ENCODE measurements around the gene FCGR1A. TPM values are rescaled to one million over a fixed set of nuclear protein-coding genes. Genes with fewer than 3 reads are reported as not detected.
"Not testable (repeated sequence)": the region's sequence is repeated elsewhere in the genome, so short reads cannot be mapped to it uniquely, and the experiment has no call there.

Gene FCGR1A
- total and polyA plus RNA-seq, 2 of the 8 experiments (the other 6 are each of a cell fraction or from before 2014, with no cell fraction given): not detected

DNA sequence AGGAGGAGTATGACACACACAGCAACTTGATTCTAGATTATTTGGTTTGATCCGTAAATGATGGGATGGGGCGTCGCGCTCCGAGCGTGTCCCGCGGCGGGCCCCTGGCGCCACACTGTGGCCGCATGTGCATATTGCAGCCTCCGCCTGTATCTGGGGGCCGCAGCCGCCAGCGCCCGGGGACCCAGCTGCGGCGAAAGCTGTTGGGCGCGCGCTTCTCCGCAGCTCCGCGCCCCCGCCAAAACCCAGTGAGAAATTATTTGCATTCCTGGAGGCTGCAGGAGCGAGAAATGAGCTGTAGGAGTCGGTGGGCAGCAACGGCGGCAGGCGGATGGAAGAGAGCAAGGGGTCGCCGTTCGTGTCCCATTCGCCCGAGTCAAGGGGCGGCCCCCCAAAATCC, 10.0 kb downstream of the FCGR1A start:
- H2BK20ac ChIP-seq (ENCODE audit: low read length); H3K79me1 ChIP-seq (ENCODE audit: low read depth, low read length); FAIRE-seq; H2BK5ac ChIP-seq (ENCODE audit: low read depth, low read length); H3K9me3 ChIP-seq (ENCODE audit: insufficient read depth in 2 of 2, low read depth in 1 of 2, low read length in 1 of 2); H4K5ac ChIP-seq (ENCODE audit: insufficient read length, low read depth, low read length); H4K8ac ChIP-seq (ENCODE audit: extremely low read depth, insufficient read depth, low read length); H2BK12ac ChIP-seq (ENCODE audit: low read depth, low read length); H3K56ac ChIP-seq (replicated peaks; ENCODE audit: insufficient read length, low read depth, low read length); H3K27ac ChIP-seq (ENCODE audit: low read depth, low read length); H3K23ac ChIP-seq (ENCODE audit: insufficient read length); H4K20me1 ChIP-seq (replicated peaks in 1 of 2; ENCODE audit: control insufficient read depth in 1 of 2, insufficient read depth in 2 of 2, low read length in 2 of 2); H3K27me3 ChIP-seq (replicated peaks in 1 of 4; ENCODE audit: control insufficient read depth in 3 of 4, extremely low read depth in 1 of 4, insufficient read depth in 3 of 4, low read length in 3 of 4); H3K9ac ChIP-seq (replicated peaks in 1 of 4; ENCODE audit: extremely low read depth in 1 of 4, low read depth in 3 of 4, low read length in 3 of 4); H2AK5ac ChIP-seq (ENCODE audit: low read depth, low read length); H3K4me1 ChIP-seq (replicated peaks in 1 of 4; ENCODE audit: control insufficient read depth in 3 of 4, insufficient read depth in 4 of 4, low read length in 3 of 4); H2AFZ ChIP-seq (ENCODE audit: low read length); H3K36me3 ChIP-seq (ENCODE audit: control insufficient read depth in 2 of 4, insufficient read depth in 4 of 4, low read length in 3 of 4); H4K91ac ChIP-seq (replicated peaks; ENCODE audit: insufficient read length, low read length); H2BK15ac ChIP-seq (ENCODE audit: low read length); CTCF ChIA-PET (ENCODE audit: partially characterized antibody); H3K4me2 ChIP-seq (ENCODE audit: insufficient read depth in 1 of 2, low read depth in 2 of 2, low read length in 2 of 2); H2BK120ac ChIP-seq (replicated peaks; ENCODE audit: low read depth, low read length); H3K4ac ChIP-seq (replicated peaks; ENCODE audit: insufficient read length, low read depth, low read length); H3K79me2 ChIP-seq (ENCODE audit: control insufficient read depth in 1 of 2, insufficient read depth in 2 of 2, low read length in 2 of 2); H3K18ac ChIP-seq (ENCODE audit: extremely low read depth, low read length); POLR2A ChIA-PET (ENCODE audit: partially characterized antibody); H3K23me2 ChIP-seq (ENCODE audit: low read depth, low read length); H3K14ac ChIP-seq (ENCODE audit: insufficient read length): not testable (repeated sequence)
- WGBS, 2 experiments (ENCODE audit: extremely low coverage in 1 of 2, insufficient coverage in 1 of 2, insufficient read length in 1 of 2, insufficient replicate concordance in 2 of 2, low coverage in 1 of 2, low lambda C conversion rate in 2 of 2, missing lambda C conversion rate in 1 of 2): 2% methylated on average over 23 of the region's 36 CpGs; no CpG with 5 or more reads in 1 of the 2 experiments
- DNase-seq (ENCODE audit: low read depth in 1 of 2, low spot score in 2 of 2): peak in 1 of 2 experiments; percentile 72
- TF ChIP-seq RAD21 (IDR thresholded peaks at IDR 0.05 in 1 of 2, conservative IDR thresholded peaks at IDR 0.05 in 1 of 2; ENCODE audit: low read depth in 2 of 2, low read length in 2 of 2) (peak; percentile 1 to 41; a peak in 3 of 4 replicates), TAF1 (IDR thresholded peaks at IDR 0.05; ENCODE audit: low read depth, low read length) (0 out of 2 replicates have a peak, but pooled peaks have one; percentile 12)
- TF ChIP-seq, protein P1, sequence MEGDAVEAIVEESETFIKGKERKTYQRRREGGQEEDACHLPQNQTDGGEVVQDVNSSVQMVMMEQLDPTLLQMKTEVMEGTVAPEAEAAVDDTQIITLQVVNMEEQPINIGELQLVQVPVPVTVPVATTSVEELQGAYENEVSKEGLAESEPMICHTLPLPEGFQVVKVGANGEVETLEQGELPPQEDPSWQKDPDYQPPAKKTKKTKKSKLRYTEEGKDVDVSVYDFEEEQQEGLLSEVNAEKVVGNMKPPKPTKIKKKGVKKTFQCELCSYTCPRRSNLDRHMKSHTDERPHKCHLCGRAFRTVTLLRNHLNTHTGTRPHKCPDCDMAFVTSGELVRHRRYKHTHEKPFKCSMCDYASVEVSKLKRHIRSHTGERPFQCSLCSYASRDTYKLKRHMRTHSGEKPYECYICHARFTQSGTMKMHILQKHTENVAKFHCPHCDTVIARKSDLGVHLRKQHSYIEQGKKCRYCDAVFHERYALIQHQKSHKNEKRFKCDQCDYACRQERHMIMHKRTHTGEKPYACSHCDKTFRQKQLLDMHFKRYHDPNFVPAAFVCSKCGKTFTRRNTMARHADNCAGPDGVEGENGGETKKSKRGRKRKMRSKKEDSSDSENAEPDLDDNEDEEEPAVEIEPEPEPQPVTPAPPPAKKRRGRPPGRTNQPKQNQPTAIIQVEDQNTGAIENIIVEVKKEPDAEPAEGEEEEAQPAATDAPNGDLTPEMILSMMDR (IDR thresholded peaks at IDR 0.05; ENCODE audit: control extremely low read depth in 1 of 3, insufficient read depth in 1 of 3, low read depth in 1 of 3, low read length in 3 of 3): peak in 2 of 3 experiments; percentile 19 to 31; a peak in 2 of 4 replicates
- H3K4me3 ChIP-seq (ENCODE audit: extremely low read depth in 1 of 4, insufficient read depth in 2 of 4, low read depth in 3 of 4, low read length in 4 of 4): peak overlapping the region; percentile 40 to 59 (median 44); a peak in 6 of 8 replicates
